HEK293T (cell line): ENCODE data around the gene PEAK1.

Source experiments
- CTCF ChIA-PET: fragments of 350-600 bp; formaldehyde crosslinking; extraction: SDS; loops from one replicate; lab custom pipeline; 2021; ENCODE audit warnings: antibody characterized with exemption, inconsistent platforms; lab: Yijun Ruan, JAX
- POLR2A ChIA-PET: fragments of 350-600 bp; formaldehyde crosslinking; extraction: SDS; loops from one replicate; lab custom pipeline; 2020; ENCODE audit warnings: antibody characterized with exemption, inconsistent platforms; lab: Yijun Ruan, JAX
- DNase-seq: peaks from one replicate; pipeline ENCODE4 v3.0.0; 2012; ENCODE audit warnings: mixed read lengths; ENCODE audit errors: extremely low spot score
- ARNT ChIP-seq: fragments of 450-650 bp; IDR thresholded peaks from 2 replicates; pipeline ENCODE4 v1.6.1; 2017; ENCODE audit warnings: mild to moderate bottlenecking
- BHLHE40 ChIP-seq: fragments of 450-650 bp; IDR thresholded peaks from 2 replicates; pipeline ENCODE4 v1.6.1; 2016; ENCODE audit warnings: mild to moderate bottlenecking, moderate library complexity, borderline replicate concordance
- CTBP1 ChIP-seq: fragments of 450-650 bp; IDR thresholded peaks from 2 replicates; pipeline ENCODE4 v1.6.1; 2016; ENCODE audit warnings: borderline replicate concordance
- ELF4 ChIP-seq: fragments of 450-650 bp; IDR thresholded peaks from 2 replicates; pipeline ENCODE4 v1.6.1; 2017; ENCODE audit warnings: antibody characterized with exemption
- FOXA1 ChIP-seq: fragments of 450-650 bp; IDR thresholded peaks from 2 replicates; pipeline ENCODE4 v1.6.1; 2016; ENCODE audit warnings: mild to moderate bottlenecking
- FOXK2 ChIP-seq: fragments of 450-650 bp; IDR thresholded peaks from 2 replicates; pipeline ENCODE4 v1.6.1; 2016; ENCODE audit warnings: mild to moderate bottlenecking
- FOXM1 ChIP-seq: fragments of 450-650 bp; IDR thresholded peaks from 2 replicates; pipeline ENCODE4 v1.6.1; 2017; ENCODE audit warnings: mild to moderate bottlenecking, borderline replicate concordance
- HDGF ChIP-seq: fragments of 450-650 bp; IDR thresholded peaks from 2 replicates; pipeline ENCODE4 v1.6.1; 2017; ENCODE audit warnings: antibody characterized with exemption, borderline replicate concordance
- L3MBTL2 ChIP-seq: fragments of 450-650 bp; conservative IDR thresholded peaks from 2 replicates; pipeline ENCODE4 v1.6.1; 2016; ENCODE audit warnings: mild to moderate bottlenecking
- LEF1 ChIP-seq: fragments of 450-650 bp; IDR thresholded peaks from 2 replicates; pipeline ENCODE4 v1.6.1; 2017; ENCODE audit warnings: mild to moderate bottlenecking, borderline replicate concordance
- NFRKB ChIP-seq: fragments of 450-650 bp; IDR thresholded peaks from 2 replicates; pipeline ENCODE4 v1.6.1; 2016; ENCODE audit warnings: mild to moderate bottlenecking, moderate library complexity
- PKNOX1 ChIP-seq: fragments of 450-650 bp; IDR thresholded peaks from 2 replicates; pipeline ENCODE4 v1.6.1; 2016
- SP1 ChIP-seq: fragments of 450-650 bp; IDR thresholded peaks from 2 replicates; pipeline ENCODE4 v1.6.1; 2017
- SUZ12 ChIP-seq: fragments of 450-650 bp; IDR thresholded peaks from 2 replicates; pipeline ENCODE4 v1.6.1; 2016; ENCODE audit warnings: mild to moderate bottlenecking
- TARDBP ChIP-seq: fragments of 450-650 bp; IDR thresholded peaks from 2 replicates; pipeline ENCODE4 v1.6.1; 2016
- ZNF384 ChIP-seq: fragments of 450-650 bp; IDR thresholded peaks from 2 replicates; pipeline ENCODE4 v1.6.1; 2016

Gene PEAK1

GRCh38 chr15:77430213-77430612 is 10.3 kb upstream of the PEAK1 start:
- DNase-seq, result no peak
- TF ChIP-seq SP1 (no peak), TARDBP (no peak), FOXM1 (no peak), ARNT (no peak)
- POLR2A ChIA-PET, result interaction anchor here (1.0 kb wide), 1 partner anchor 10 kb away, joined by 3 read pairs; the partner anchor contains the start of gene HMG20A
- CTCF ChIA-PET, result no interaction called here

GRCh38 chr15:77426871-77427270 is 7.0 kb upstream of the PEAK1 start:
- no peak for DNase-seq
- CTCF ChIA-PET, result no interaction called here
- no peak for TF ChIP-seq FOXK2
- TF ChIP-seq CTBP1, result no peak
- no peak for TF ChIP-seq LEF1
- TF ChIP-seq PKNOX1, result no peak
- TF ChIP-seq SUZ12, result no peak
- TF ChIP-seq FOXM1, result no peak
- no peak for TF ChIP-seq BHLHE40
- TF ChIP-seq L3MBTL2, result no peak
- TF ChIP-seq ARNT, result no peak
- TF ChIP-seq ELF4, result no peak
- TF ChIP-seq HDGF, result no peak
- no peak for TF ChIP-seq SP1
- TF ChIP-seq TARDBP, result no peak
- TF ChIP-seq NFRKB, result no peak
- no peak for TF ChIP-seq FOXA1
- TF ChIP-seq ZNF384, result no peak
- POLR2A ChIA-PET, result no interaction called here

GRCh38 chr15:77426377-77426776 is 6.5 kb upstream of the PEAK1 start:
- ChIA-PET POLR2A (no interaction called here), CTCF (no interaction called here)
- DNase-seq, result no peak
- TF ChIP-seq FOXK2, result no peak
- TF ChIP-seq SUZ12, result no peak
- no peak for TF ChIP-seq PKNOX1
- no peak for TF ChIP-seq ZNF384
- TF ChIP-seq BHLHE40, result no peak
- no peak for TF ChIP-seq TARDBP
- no peak for TF ChIP-seq FOXA1
- no peak for TF ChIP-seq FOXM1
- TF ChIP-seq NFRKB, result no peak
- no peak for TF ChIP-seq LEF1
- TF ChIP-seq SP1, result no peak
- TF ChIP-seq L3MBTL2, result no peak
- TF ChIP-seq ARNT, result no peak
- no peak for TF ChIP-seq HDGF
- TF ChIP-seq ELF4, result no peak
- no peak for TF ChIP-seq CTBP1

- ChIA-PET CTCF (no interaction called here), POLR2A (no interaction called here)
- no peak for DNase-seq
- TF ChIP-seq NFRKB (no peak), LEF1 (no peak), BHLHE40 (no peak), ELF4 (no peak), FOXM1 (no peak), FOXA1 (no peak)
Observed at GRCh38 chr15:77425104-77425503, 5.2 kb upstream of the PEAK1 start.

GRCh38 chr15:77421370-77421700 is 1.4 kb upstream of the PEAK1 start:
- POLR2A ChIA-PET, result interaction anchor here (0.5 to 1.0 kb wide), 3 partner anchors 67 to 86 kb away, joined by 3 read pairs; no protein-coding TSS in a partner anchor
- CTCF ChIA-PET, result interaction anchor here (0.6 to 0.9 kb wide), 3 partner anchors 76 to 129 kb away, joined by 3 to 4 read pairs (median 3); no protein-coding TSS in a partner anchor
- no peak for DNase-seq
- TF ChIP-seq TARDBP (no peak), FOXK2 (no peak), LEF1 (no peak), L3MBTL2 (no peak), HDGF (no peak), ZNF384 (no peak), FOXA1 (no peak), SUZ12 (no peak), ELF4 (no peak), ARNT (no peak), SP1 (no peak), PKNOX1 (no peak), BHLHE40 (no peak), CTBP1 (no peak), NFRKB (no peak), FOXM1 (no peak)

- CTCF ChIA-PET, result interaction anchor here (0.7 to 0.9 kb wide), 2 partner anchors 76 to 778 kb away, joined by 3 to 4 read pairs; no protein-coding TSS in a partner anchor
- DNase-seq, result peak; percentile 70
- no peak for TF ChIP-seq FOXK2
- no peak for TF ChIP-seq LEF1
- TF ChIP-seq ZNF384, result peak; percentile 74
- no peak for TF ChIP-seq SP1
- TF ChIP-seq PKNOX1, result no peak
- TF ChIP-seq CTBP1, result peak; percentile 68; the same call in 1 of the 2 replicates
- no peak for TF ChIP-seq HDGF
- TF ChIP-seq BHLHE40, result no peak
- 0 out of 2 replicates have a peak, but pooled peaks have one; percentile 34 for TF ChIP-seq FOXM1
- TF ChIP-seq FOXA1, result no peak
- 0 out of 2 replicates have a peak, but pooled peaks have one; percentile 37 for TF ChIP-seq NFRKB
- peak; percentile 72 for TF ChIP-seq SUZ12
- peak; percentile 82 for TF ChIP-seq ELF4
- peak; percentile 96 for TF ChIP-seq TARDBP
- peak; percentile 92 for TF ChIP-seq L3MBTL2
- TF ChIP-seq ARNT, result no peak
- POLR2A ChIA-PET, result interaction anchor here (0.5 to 1.0 kb wide), 5 partner anchors 10 to 87 kb away, joined by 3 read pairs; no protein-coding TSS in a partner anchor
Observed at GRCh38 chr15:77420610-77421369, 886 bp upstream of the PEAK1 start, which contains the start of gene HMG20A. Gene HMG20A (plus strand): TSS chr15:77420888. CDS start chr15:77458408, 37,520 bp downstream.
